Astrocyte (in vitro differentiated cells and primary cell): ENCODE data around the gene ASPN.

Experiments used
- EZH2 ChIP-seq: IDR thresholded peaks from 2 replicates; pipeline ENCODE4 v1.6.1; 2012; ENCODE audit warnings: mild to moderate bottlenecking, low read length, inconsistent platforms; ENCODE audit not compliant: insufficient read depth
- TF ChIP-seq, protein P1 (sequence below): IDR thresholded peaks from 2 replicates; pipeline ENCODE4 v1.5.1; 2011; ENCODE audit warnings: low read depth, mild to moderate bottlenecking, inconsistent platforms, low read length, moderate library complexity; ENCODE audit not compliant: insufficient read depth

DNA sequence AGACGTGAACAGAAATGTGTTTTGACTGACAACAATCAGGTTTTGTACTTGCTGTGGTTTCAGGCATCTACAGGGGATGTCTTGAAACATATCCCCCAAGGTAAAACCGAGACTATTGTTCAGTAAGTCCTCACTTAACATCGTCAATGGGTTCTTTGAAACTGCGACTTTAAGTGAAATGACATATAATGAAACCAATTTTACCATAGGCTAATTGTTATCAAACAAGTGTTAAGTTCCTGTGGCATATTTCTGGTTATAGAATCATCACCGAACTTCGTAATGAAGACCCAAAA lies 41.6 kb downstream of the ASPN start:
- TF ChIP-seq, protein P1, sequence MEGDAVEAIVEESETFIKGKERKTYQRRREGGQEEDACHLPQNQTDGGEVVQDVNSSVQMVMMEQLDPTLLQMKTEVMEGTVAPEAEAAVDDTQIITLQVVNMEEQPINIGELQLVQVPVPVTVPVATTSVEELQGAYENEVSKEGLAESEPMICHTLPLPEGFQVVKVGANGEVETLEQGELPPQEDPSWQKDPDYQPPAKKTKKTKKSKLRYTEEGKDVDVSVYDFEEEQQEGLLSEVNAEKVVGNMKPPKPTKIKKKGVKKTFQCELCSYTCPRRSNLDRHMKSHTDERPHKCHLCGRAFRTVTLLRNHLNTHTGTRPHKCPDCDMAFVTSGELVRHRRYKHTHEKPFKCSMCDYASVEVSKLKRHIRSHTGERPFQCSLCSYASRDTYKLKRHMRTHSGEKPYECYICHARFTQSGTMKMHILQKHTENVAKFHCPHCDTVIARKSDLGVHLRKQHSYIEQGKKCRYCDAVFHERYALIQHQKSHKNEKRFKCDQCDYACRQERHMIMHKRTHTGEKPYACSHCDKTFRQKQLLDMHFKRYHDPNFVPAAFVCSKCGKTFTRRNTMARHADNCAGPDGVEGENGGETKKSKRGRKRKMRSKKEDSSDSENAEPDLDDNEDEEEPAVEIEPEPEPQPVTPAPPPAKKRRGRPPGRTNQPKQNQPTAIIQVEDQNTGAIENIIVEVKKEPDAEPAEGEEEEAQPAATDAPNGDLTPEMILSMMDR: no peak
- no peak for TF ChIP-seq EZH2
